K562 (cell line): ENCODE measurements around the gene EXOSC1. TPM values are rescaled to one million over a fixed set of nuclear protein-coding genes. Genes with fewer than 3 reads are reported as not detected.

Experiments
- ARID2 ChIP-seq: fragments of 450-650 bp; IDR thresholded peaks from 2 replicates; pipeline ENCODE4 v1.6.1; 2017; ENCODE audit warnings: antibody characterized with exemption, mild to moderate bottlenecking
- BRF1 ChIP-seq: IDR thresholded peaks from 3 replicates; pipeline ENCODE4 v1.6.1; 2011; ENCODE audit warnings: borderline replicate concordance, mild to moderate bottlenecking; ENCODE audit not compliant: insufficient read length; ENCODE audit errors: extremely low read depth
- DACH1 ChIP-seq: fragments of 450-650 bp; IDR thresholded peaks from 2 replicates; pipeline ENCODE4 v1.6.1; 2018; ENCODE audit not compliant: partially characterized antibody
- ELF4 ChIP-seq: fragments of 450-650 bp; formaldehyde crosslinking; IDR thresholded peaks from 2 replicates; pipeline ENCODE4 v1.4.0; 2022; ENCODE audit warnings: missing genetic modification characterization
- HOMEZ ChIP-seq: fragments of 250-450 bp; sonication (Bioruptor Pico); IDR thresholded peaks from 2 replicates; pipeline ENCODE4 v1.4.0; 2020; ENCODE audit warnings: mild to moderate bottlenecking, moderate library complexity
- IRF2 ChIP-seq: sonication (generic); formaldehyde crosslinking; IDR thresholded peaks from 2 replicates; pipeline ENCODE4 v1.8.1; 2022; ENCODE audit warnings: mild to moderate bottlenecking, missing genetic modification reagents
- KLF13 ChIP-seq: fragments of 450-650 bp; IDR thresholded peaks from 2 replicates; pipeline ENCODE4 v1.6.1; 2016; ENCODE audit warnings: missing genetic modification characterization, low read depth, mild to moderate bottlenecking, missing compliant biosample characterization, moderate library complexity, borderline replicate concordance
- NCOR1 ChIP-seq: fragments of 450-650 bp; IDR thresholded peaks from 2 replicates; pipeline ENCODE4 v1.6.1; 2016; ENCODE audit warnings: mild to moderate bottlenecking, moderate library complexity
- NFATC3 ChIP-seq: fragments of 450-650 bp; IDR thresholded peaks from 2 replicates; pipeline ENCODE4 v1.6.1; 2017; ENCODE audit warnings: mild to moderate bottlenecking
- OTX1 ChIP-seq: fragments of 450-650 bp; formaldehyde crosslinking; IDR thresholded peaks from 2 replicates; pipeline ENCODE4 v1.4.0; 2022; ENCODE audit warnings: mild to moderate bottlenecking
- PHB ChIP-seq: fragments of 250-450 bp; sonication (Bioruptor Pico); IDR thresholded peaks from 2 replicates; pipeline ENCODE4 v1.5.0; 2021
- POLR3A ChIP-seq: IDR thresholded peaks from 2 replicates; pipeline ENCODE4 v1.6.1; 2011; ENCODE audit warnings: borderline replicate concordance, mild to moderate bottlenecking, moderate library complexity; ENCODE audit not compliant: insufficient read length, insufficient read depth; ENCODE audit errors: extremely low read depth
- POLR3G ChIP-seq: IDR thresholded peaks from 2 replicates; pipeline ENCODE4 v1.6.1; 2011; ENCODE audit not compliant: insufficient read length, insufficient replicate concordance; ENCODE audit errors: extremely low read depth
- RUNX1 ChIP-seq: sonication (generic); IDR thresholded peaks from 2 replicates; pipeline ENCODE4 v1.6.1; 2016; ENCODE audit warnings: antibody characterized with exemption, low read depth
- SIX5 ChIP-seq, 2 experiments: IDR thresholded peaks; 2 replicates each; pipeline ENCODE4 v1.6.1; 2011; ENCODE audit warnings: low read length in 2 of 2, borderline replicate concordance in 1 of 2, low read depth in 1 of 2, mild to moderate bottlenecking in 1 of 2, moderate library complexity in 1 of 2; ENCODE audit not compliant: insufficient read depth in 1 of 2
- ZNF24 ChIP-seq: fragments of 450-650 bp; IDR thresholded peaks from 2 replicates; pipeline ENCODE4 v1.6.1; 2016
- ZNF584 ChIP-seq: fragments of 200-800 bp; sonication (Bioruptor generic); IDR thresholded peaks from 2 replicates; pipeline ENCODE4 v1.6.1; 2016; ENCODE audit warnings: low read depth, mild to moderate bottlenecking, missing genetic modification characterization, missing compliant biosample characterization
- polyA plus RNA-seq, 8 experiments: library from polyadenylated mRNA; depleted of rRNA in 4 of 8; stranded (reverse) in 5 of 8; unstranded in 3 of 8; fragments of >200 nt; fragmentation: Nextera tagmentation in 2 of 8; fragmentation: Illumina TruSeq in 1 of 8; extraction: Ambion mirVana in 2 of 8; extraction: Trizol in 1 of 8; gene quantifications; 2 replicates each; pipeline versions ENCODE4 v1.2.1 to v1.2.3, GENCODE V29; 2011 to 2014; ENCODE audit warnings: inconsistent platforms in 1 of 8, missing spikeins in 1 of 8
- total RNA-seq, 7 experiments: library from RNA; depleted of rRNA in 6 of 7; stranded (reverse); fragments of >200 nt in 6 of 7; fragmentation: Illumina TruSeq in 2 of 7; extraction: Trizol in 2 of 7; gene quantifications; 2 replicates each; pipeline versions ENCODE4 v1.2.1 to v1.2.3, GENCODE V29; 2011 to 2021; ENCODE audit warnings: low replicate concordance in 1 of 7
- TF ChIP-seq, protein P1 (sequence below): fragments of 450-650 bp; formaldehyde crosslinking; IDR thresholded peaks from 2 replicates; pipeline ENCODE4 v1.4.0; 2022; ENCODE audit warnings: mild to moderate bottlenecking, moderate library complexity
- TF ChIP-seq, protein P2 (sequence below): fragments of 250-450 bp; sonication (Bioruptor Pico); IDR thresholded peaks from 2 replicates; pipeline ENCODE4 v1.8.0; 2021; ENCODE audit warnings: borderline replicate concordance, mild to moderate bottlenecking, moderate library complexity; ENCODE audit not compliant: poor library complexity, severe bottlenecking
- TF ChIP-seq, protein P3 (sequence below): fragments of 200-400 bp; formaldehyde crosslinking; IDR thresholded peaks from 2 replicates; pipeline ENCODE4 v1.6.1; 2017; ENCODE audit warnings: mild to moderate bottlenecking, low read depth, low read length, moderate library complexity

The EXOSC1 gene
- total and polyA plus RNA-seq, 9 of the 15 experiments (the other 6 are each of a cell fraction or from before 2014, with no cell fraction given), result 44.3 to 117 (median 67.0) TPM

- TF ChIP-seq, protein P1, sequence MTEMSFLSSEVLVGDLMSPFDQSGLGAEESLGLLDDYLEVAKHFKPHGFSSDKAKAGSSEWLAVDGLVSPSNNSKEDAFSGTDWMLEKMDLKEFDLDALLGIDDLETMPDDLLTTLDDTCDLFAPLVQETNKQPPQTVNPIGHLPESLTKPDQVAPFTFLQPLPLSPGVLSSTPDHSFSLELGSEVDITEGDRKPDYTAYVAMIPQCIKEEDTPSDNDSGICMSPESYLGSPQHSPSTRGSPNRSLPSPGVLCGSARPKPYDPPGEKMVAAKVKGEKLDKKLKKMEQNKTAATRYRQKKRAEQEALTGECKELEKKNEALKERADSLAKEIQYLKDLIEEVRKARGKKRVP (CRISPR knock-in tag), result no peak
- TF ChIP-seq OTX1 (no peak), NCOR1 (no peak), PHB (CRISPR knock-in tag) (no peak), DACH1 (no peak), BRF1 (no peak), NFATC3 (no peak), SIX5 (IDR thresholded peaks at IDR 0.05; ENCODE audit: borderline replicate concordance in 1 of 2, insufficient read depth in 1 of 2, low read depth in 1 of 2, low read length in 2 of 2) (peak; percentile 66 to 70), POLR3A (no peak), KLF13 (tag) (no peak), IRF2 (no peak), HOMEZ (CRISPR knock-in tag) (no peak), ZNF584 (CRISPR knock-in tag) (no peak), ELF4 (CRISPR knock-in tag) (no peak), ZNF24 (no peak), ARID2 (no peak), POLR3G (no peak), RUNX1 (no peak)
- TF ChIP-seq, protein P2, sequence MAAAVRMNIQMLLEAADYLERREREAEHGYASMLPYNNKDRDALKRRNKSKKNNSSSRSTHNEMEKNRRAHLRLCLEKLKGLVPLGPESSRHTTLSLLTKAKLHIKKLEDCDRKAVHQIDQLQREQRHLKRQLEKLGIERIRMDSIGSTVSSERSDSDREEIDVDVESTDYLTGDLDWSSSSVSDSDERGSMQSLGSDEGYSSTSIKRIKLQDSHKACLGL, result no peak
- TF ChIP-seq, protein P3, sequence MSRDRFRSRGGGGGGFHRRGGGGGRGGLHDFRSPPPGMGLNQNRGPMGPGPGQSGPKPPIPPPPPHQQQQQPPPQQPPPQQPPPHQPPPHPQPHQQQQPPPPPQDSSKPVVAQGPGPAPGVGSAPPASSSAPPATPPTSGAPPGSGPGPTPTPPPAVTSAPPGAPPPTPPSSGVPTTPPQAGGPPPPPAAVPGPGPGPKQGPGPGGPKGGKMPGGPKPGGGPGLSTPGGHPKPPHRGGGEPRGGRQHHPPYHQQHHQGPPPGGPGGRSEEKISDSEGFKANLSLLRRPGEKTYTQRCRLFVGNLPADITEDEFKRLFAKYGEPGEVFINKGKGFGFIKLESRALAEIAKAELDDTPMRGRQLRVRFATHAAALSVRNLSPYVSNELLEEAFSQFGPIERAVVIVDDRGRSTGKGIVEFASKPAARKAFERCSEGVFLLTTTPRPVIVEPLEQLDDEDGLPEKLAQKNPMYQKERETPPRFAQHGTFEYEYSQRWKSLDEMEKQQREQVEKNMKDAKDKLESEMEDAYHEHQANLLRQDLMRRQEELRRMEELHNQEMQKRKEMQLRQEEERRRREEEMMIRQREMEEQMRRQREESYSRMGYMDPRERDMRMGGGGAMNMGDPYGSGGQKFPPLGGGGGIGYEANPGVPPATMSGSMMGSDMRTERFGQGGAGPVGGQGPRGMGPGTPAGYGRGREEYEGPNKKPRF, result no peak
Observed at GRCh38 chr10:97445722-97446639, at the start of gene EXOSC1, which contains the start of gene ZDHHC16 (continued).
